ENCODE data around the gene YAE1. TPM values are rescaled to one million over a fixed set of nuclear protein-coding genes. Genes with fewer than 3 reads are reported as not detected.

Gene YAE1
- total and polyA plus RNA-seq, 2 of the 8 experiments (the other 6 are each of a cell fraction or from before 2014, with no cell fraction given) = 24.1 to 38.0 TPM

DNA sequence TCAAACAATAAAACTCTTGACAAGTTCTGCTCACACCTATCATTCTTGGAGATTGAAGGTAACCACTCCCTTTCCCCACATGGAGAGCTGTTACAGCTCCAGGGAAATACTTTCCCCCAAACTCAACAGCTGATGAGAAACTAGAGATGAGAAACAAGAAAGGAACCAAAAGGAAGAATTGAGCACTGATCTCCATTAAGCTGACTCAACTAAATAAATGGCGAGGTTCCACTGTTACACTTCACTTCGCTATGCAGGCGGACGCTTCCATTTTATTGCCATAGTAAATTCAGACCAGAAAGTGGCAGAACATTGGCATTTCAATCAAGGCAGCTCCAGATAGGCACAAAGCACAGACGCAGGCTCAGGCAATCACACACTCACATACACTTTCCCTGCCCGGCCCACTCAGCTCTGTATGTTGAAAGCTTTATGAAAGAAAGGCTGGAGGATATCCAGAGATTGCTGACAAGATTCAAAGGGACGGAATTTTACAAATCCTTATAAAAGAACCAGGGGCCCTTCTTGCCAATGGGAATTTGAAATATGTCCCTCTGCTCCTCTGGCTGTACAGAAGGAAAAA lies 11.5 kb upstream of the YAE1 start:
- Histone ChIP-seq H2BK12ac (ENCODE audit: low read depth, low read length) (no peak overlapping the region), H2AK5ac (ENCODE audit: low read depth, low read length) (no peak overlapping the region), H4K5ac (ENCODE audit: insufficient read length, low read depth, low read length) (no peak overlapping the region), H4K20me1 (replicated peaks in 1 of 2; ENCODE audit: control insufficient read depth in 1 of 2, insufficient read depth in 2 of 2, low read length in 2 of 2) (no peaks in the 10 kb centered on the region), H3K79me2 (ENCODE audit: control insufficient read depth in 1 of 2, insufficient read depth in 2 of 2, low read length in 2 of 2) (no peaks in the 10 kb centered on the region), H4K91ac (replicated peaks; ENCODE audit: insufficient read length, low read length) (no peak overlapping the region), H3K9ac (replicated peaks in 1 of 4; ENCODE audit: extremely low read depth in 1 of 4, low read depth in 3 of 4, low read length in 3 of 4) (no peak overlapping the region), H3K56ac (replicated peaks; ENCODE audit: insufficient read length, low read depth, low read length) (no peak overlapping the region), H3K23ac (ENCODE audit: insufficient read length) (no peak overlapping the region), H2BK15ac (ENCODE audit: low read length) (no peak overlapping the region), H3K4me1 (replicated peaks in 1 of 4; ENCODE audit: control insufficient read depth in 3 of 4, insufficient read depth in 4 of 4, low read length in 3 of 4) (no peaks in the 10 kb centered on the region), H3K79me1 (ENCODE audit: low read depth, low read length) (no peaks in the 10 kb centered on the region), H4K8ac (ENCODE audit: extremely low read depth, insufficient read depth, low read length) (no peak overlapping the region), H2BK5ac (ENCODE audit: low read depth, low read length) (no peak overlapping the region), H3K4ac (replicated peaks; ENCODE audit: insufficient read length, low read depth, low read length) (no peak overlapping the region), H3K9me3 (ENCODE audit: insufficient read depth in 2 of 2, low read depth in 1 of 2, low read length in 1 of 2) (no peaks in the 10 kb centered on the region), H3K27ac (ENCODE audit: low read depth, low read length) (no peak overlapping the region), H2BK20ac (ENCODE audit: low read length) (no peak overlapping the region), H2AFZ (ENCODE audit: low read length) (no peak overlapping the region), H3K4me2 (ENCODE audit: insufficient read depth in 1 of 2, low read depth in 2 of 2, low read length in 2 of 2) (no peak overlapping the region), H3K4me3 (ENCODE audit: extremely low read depth in 1 of 4, insufficient read depth in 2 of 4, low read depth in 3 of 4, low read length in 4 of 4) (no peak overlapping the region), H3K18ac (ENCODE audit: extremely low read depth, low read length) (no peak overlapping the region), H3K14ac (ENCODE audit: insufficient read length) (no peak overlapping the region), H3K23me2 (ENCODE audit: low read depth, low read length) (no peaks in the 10 kb centered on the region; the same call in 1 of the 2 replicates), H3K36me3 (ENCODE audit: control insufficient read depth in 2 of 4, insufficient read depth in 4 of 4, low read length in 3 of 4) (no peaks in the 10 kb centered on the region), H3K27me3 (replicated peaks in 1 of 4; ENCODE audit: control insufficient read depth in 3 of 4, extremely low read depth in 1 of 4, insufficient read depth in 3 of 4, low read length in 3 of 4) (no peaks in the 10 kb centered on the region), H2BK120ac (replicated peaks; ENCODE audit: low read depth, low read length) (no peak overlapping the region)
- no peak for TF ChIP-seq HDAC2 (IDR thresholded peaks at IDR 0.05; ENCODE audit: borderline replicate concordance in 1 of 2, low read depth in 2 of 2, low read length in 2 of 2)
- TF ChIP-seq KDM4A (IDR thresholded peaks at IDR 0.05; ENCODE audit: low read depth, low read length, severe bottlenecking) = no peak
- TF ChIP-seq PHF8 (conservative IDR thresholded peaks at IDR 0.05; ENCODE audit: low read depth, low read length) = no peak
- TF ChIP-seq EP300 (IDR thresholded peaks at IDR 0.05; ENCODE audit: borderline replicate concordance in 1 of 2, low read depth in 2 of 2, low read length in 2 of 2) = no peak
- no peak for TF ChIP-seq RAD21 (IDR thresholded peaks at IDR 0.05 in 1 of 2, conservative IDR thresholded peaks at IDR 0.05 in 1 of 2; ENCODE audit: low read depth in 2 of 2, low read length in 2 of 2)
- 86% methylated on average over 7 of the region's 7 CpGs; no CpG with 5 or more reads in 1 of the 2 experiments for WGBS, 2 experiments (ENCODE audit: extremely low coverage in 1 of 2, insufficient coverage in 1 of 2, insufficient read length in 1 of 2, insufficient replicate concordance in 2 of 2, low coverage in 1 of 2, low lambda C conversion rate in 2 of 2, missing lambda C conversion rate in 1 of 2)
- FAIRE-seq (no peak), DNase-seq (ENCODE audit: low read depth in 1 of 2, low spot score in 2 of 2) (no peak)
- ChIA-PET CTCF (ENCODE audit: partially characterized antibody) (interaction anchor here (0.6 to 2.1 kb wide), 5 partner anchors 10 to 55 kb away, joined by 3 to 5 read pairs (median 3); no protein-coding TSS in a partner anchor), POLR2A (ENCODE audit: partially characterized antibody) (no interaction called here)
